ENCODE measurements around the gene SHC2.

The SHC2 gene

GRCh38 chr19:489418-490196, 28.8 kb upstream of the SHC2 start:
- TF ChIP-seq CTCF (IDR thresholded peaks at IDR 0.05; ENCODE audit: borderline replicate concordance, insufficient read depth, low read depth, low read length), result no peak
- H3K4me3 ChIP-seq (ENCODE audit: low read depth, low read length), result peak overlapping the region; percentile 93

DNA sequence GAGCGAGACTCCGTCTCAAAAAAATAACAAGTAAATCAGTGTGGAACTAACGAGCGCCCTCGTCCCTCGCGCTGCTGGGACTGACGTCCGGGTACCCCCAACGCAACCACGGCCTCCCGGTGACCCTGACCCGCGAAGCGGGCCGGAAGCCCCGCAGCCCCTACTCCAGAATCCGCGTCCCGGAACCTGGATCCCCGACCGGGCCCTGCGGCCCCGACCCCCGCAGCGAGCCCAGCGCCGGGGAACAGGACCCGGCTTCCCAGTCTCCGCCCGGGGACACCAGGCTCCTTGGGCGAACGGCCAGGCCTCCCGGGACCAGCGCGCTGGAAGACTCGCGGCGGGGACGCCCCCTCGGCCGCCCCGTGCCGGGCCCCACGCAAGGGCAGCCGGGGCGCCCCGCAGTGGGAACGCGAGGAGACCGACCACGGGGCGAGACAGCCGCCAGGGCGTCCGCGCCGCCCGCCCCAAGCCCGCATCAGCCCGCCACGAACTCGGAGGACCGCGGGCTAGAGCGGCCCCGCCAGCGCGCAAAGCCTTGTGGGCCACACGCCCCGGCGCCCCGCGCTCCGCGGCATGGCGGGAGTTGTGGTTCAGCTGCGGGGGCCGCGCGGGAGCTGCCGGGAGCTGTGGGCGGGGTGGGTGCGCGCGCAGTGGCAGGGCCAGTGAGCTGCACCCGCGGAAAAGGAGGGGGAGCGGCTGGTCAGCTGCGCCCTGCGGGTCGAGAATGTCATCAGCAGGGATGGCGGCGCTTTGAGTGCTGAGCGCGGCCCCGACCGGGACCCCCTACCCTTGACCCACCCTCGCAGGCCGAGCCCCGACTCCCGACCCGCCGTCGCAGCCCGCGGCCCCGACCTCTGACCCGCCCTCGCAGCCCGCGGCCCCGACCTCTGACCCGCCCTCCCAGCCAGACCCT, 27.9 kb upstream of the SHC2 start:
- peak overlapping the region; percentile 93 for H3K4me3 ChIP-seq (ENCODE audit: low read depth, low read length)
- TF ChIP-seq CTCF (IDR thresholded peaks at IDR 0.05; ENCODE audit: borderline replicate concordance, insufficient read depth, low read depth, low read length), result no peak

GRCh38 chr19:485583-486236, 24.9 kb upstream of the SHC2 start:
- no peak for TF ChIP-seq CTCF (IDR thresholded peaks at IDR 0.05; ENCODE audit: borderline replicate concordance, insufficient read depth, low read depth, low read length)
- H3K4me3 ChIP-seq (ENCODE audit: low read depth, low read length), result no peak overlapping the region

DNA sequence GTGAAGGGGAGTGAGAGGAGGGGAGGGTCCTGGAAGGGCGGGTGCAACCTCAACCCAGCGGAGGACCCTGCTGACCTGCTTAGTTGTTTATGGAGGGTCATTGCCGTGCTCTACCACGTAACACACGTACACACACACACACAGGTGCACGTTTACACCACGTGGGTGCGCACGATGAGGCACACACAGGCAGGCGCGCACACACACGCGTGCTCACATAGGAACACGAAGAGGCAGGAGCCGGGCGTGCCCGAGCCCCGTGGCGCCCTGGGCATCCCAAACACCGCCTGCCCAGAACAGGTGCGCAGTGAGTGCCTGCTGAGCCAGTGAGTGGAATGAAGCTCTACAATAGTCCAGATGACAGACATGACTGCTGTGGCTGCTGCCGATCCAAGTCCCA, 24.2 kb upstream of the SHC2 start:
- no peak overlapping the region for H3K4me3 ChIP-seq (ENCODE audit: low read depth, low read length)
- no peak for TF ChIP-seq CTCF (IDR thresholded peaks at IDR 0.05; ENCODE audit: borderline replicate concordance, insufficient read depth, low read depth, low read length)

- TF ChIP-seq CTCF (IDR thresholded peaks at IDR 0.05; ENCODE audit: borderline replicate concordance, insufficient read depth, low read depth, low read length), result no peak
- no peak overlapping the region for H3K4me3 ChIP-seq (ENCODE audit: low read depth, low read length)
These were observed 23.7 kb upstream of the SHC2 start for GRCh38 chr19:484494-484893.

DNA sequence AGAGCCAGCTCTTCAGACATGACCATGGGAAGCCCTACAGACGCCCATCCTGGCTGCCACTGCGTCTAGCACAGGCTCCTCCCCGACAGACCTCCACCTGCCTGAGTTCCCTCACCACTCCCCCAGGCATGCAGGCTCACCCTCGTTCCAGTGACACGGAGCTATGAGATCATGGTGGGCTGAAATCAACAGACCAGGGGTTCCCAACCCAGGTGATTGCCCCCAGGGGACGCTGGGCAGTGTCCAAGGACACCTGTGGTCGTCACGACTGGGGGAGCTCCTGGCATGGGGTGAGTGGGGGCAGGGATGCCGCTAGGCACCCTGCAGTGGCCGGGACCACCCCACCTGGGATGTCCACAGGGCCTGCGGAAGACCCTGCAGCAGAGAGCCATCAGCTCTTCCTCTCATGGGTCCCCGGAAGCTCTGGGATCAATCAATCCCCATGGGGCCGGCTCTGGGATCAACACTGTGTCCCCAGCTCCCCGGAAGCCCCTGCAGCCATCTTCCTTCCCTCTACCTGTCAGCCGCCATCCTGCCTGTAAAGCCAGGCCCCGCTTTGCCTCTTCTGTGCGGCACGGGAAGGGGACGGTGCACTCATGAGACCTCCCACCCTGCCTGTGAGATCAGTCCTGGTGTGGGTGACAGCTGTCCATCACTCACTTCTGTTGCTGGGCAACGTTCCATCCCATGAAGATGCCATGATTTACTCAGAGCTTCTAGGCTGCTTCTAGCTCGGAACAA, 22.7 kb upstream of the SHC2 start:
- no peak overlapping the region for H3K4me3 ChIP-seq (ENCODE audit: low read depth, low read length)

More for the DNA sequence above, 22.7 kb upstream of the SHC2 start:
- no peak for TF ChIP-seq CTCF (IDR thresholded peaks at IDR 0.05; ENCODE audit: borderline replicate concordance, insufficient read depth, low read depth, low read length)

All from GM12875 (cell line).